HL-60 (cell line): ENCODE results near the gene LRRC37A3.

Experiments
- DNase-seq, 2 experiments: peaks; one replicate each; pipeline ENCODE4 v3.0.0-alpha.2; 2010 to 2020; ENCODE audit warnings: low read depth in 1 of 2, low spot score in 1 of 2
- H3K27ac ChIP-seq: fragments of 250-450 bp; sonication (Bioruptor Pico); replicated peaks from 2 replicates; pipeline ENCODE4 v1.5.1; 2020; ENCODE audit warnings: mild to moderate bottlenecking, moderate library complexity
- H3K27me3 ChIP-seq: fragments of 250-450 bp; sonication (Bioruptor Pico); 2 replicates; pipeline ENCODE4 v1.5.1; 2021; ENCODE audit warnings: mild to moderate bottlenecking, moderate library complexity; ENCODE audit not compliant: insufficient read depth, poor library complexity, severe bottlenecking
- H3K4me3 ChIP-seq: replicated peaks from 2 replicates; pipeline ENCODE4 v1.5.1; 2011; ENCODE audit warnings: mild to moderate bottlenecking, control low read depth, low read length; ENCODE audit not compliant: insufficient read depth
- CTCF ChIP-seq: IDR thresholded peaks from one replicate; pipeline ENCODE4 v1.5.1; 2011; ENCODE audit warnings: low read length, control low read depth, inconsistent platforms; ENCODE audit not compliant: insufficient read depth
- GABPA ChIP-seq: IDR thresholded peaks from 2 replicates; pipeline ENCODE4 v1.6.1; 2012; ENCODE audit warnings: low read depth
- POLR2AphosphoS5 ChIP-seq: IDR thresholded peaks from 2 replicates; pipeline ENCODE4 v1.6.1; 2012; ENCODE audit warnings: low read depth
- REST ChIP-seq: IDR thresholded peaks from 2 replicates; pipeline ENCODE4 v1.6.1; 2012; ENCODE audit warnings: low read depth; ENCODE audit not compliant: insufficient replicate concordance
- SPI1 ChIP-seq: IDR thresholded peaks from 2 replicates; pipeline ENCODE4 v1.6.1; 2012; ENCODE audit warnings: low read depth, mild to moderate bottlenecking, borderline replicate concordance

LRRC37A3 gene

GRCh38 chr17:64941761-64942160 lies 22.5 kb upstream of the LRRC37A3 start:
- no peak for TF ChIP-seq GABPA
- TF ChIP-seq REST, result no peak
- TF ChIP-seq CTCF, result no peak
- TF ChIP-seq SPI1, result no peak
- no peak for TF ChIP-seq POLR2AphosphoS5
- H3K27ac ChIP-seq, result no peak overlapping the region
- H3K27me3 ChIP-seq, result no peaks in the 10 kb centered on the region
- DNase-seq, result no peak
- H3K4me3 ChIP-seq, result no peak overlapping the region

GRCh38 chr17:64941045-64941444 lies 21.8 kb upstream of the LRRC37A3 start:
- no peak for DNase-seq
- Histone ChIP-seq H3K4me3 (no peak overlapping the region), H3K27me3 (no peaks in the 10 kb centered on the region), H3K27ac (no peak overlapping the region)
- TF ChIP-seq REST (no peak), CTCF (no peak), SPI1 (no peak), POLR2AphosphoS5 (no peak), GABPA (no peak)

- no peak overlapping the region for H3K4me3 ChIP-seq
- no peak for TF ChIP-seq POLR2AphosphoS5
- TF ChIP-seq SPI1, result no peak
- no peak for TF ChIP-seq CTCF
- TF ChIP-seq REST, result no peak
- TF ChIP-seq GABPA, result no peak
- DNase-seq, result no peak
- no peaks in the 10 kb centered on the region for H3K27me3 ChIP-seq
- H3K27ac ChIP-seq, result no peak overlapping the region
These were observed 20.8 kb upstream of the LRRC37A3 start for GRCh38 chr17:64940055-64940454.
